HEK293T (cell line): ENCODE data around the gene CHST3.

Experiments used
- BHLHE40 ChIP-seq: fragments of 450-650 bp; IDR thresholded peaks from 2 replicates; pipeline ENCODE4 v1.6.1; 2016; ENCODE audit warnings: mild to moderate bottlenecking, moderate library complexity, borderline replicate concordance
- CTBP1 ChIP-seq: fragments of 450-650 bp; IDR thresholded peaks from 2 replicates; pipeline ENCODE4 v1.6.1; 2016; ENCODE audit warnings: borderline replicate concordance
- ELF4 ChIP-seq: fragments of 450-650 bp; IDR thresholded peaks from 2 replicates; pipeline ENCODE4 v1.6.1; 2017; ENCODE audit warnings: antibody characterized with exemption
- FOXA1 ChIP-seq: fragments of 450-650 bp; IDR thresholded peaks from 2 replicates; pipeline ENCODE4 v1.6.1; 2016; ENCODE audit warnings: mild to moderate bottlenecking
- FOXK2 ChIP-seq: fragments of 450-650 bp; IDR thresholded peaks from 2 replicates; pipeline ENCODE4 v1.6.1; 2016; ENCODE audit warnings: mild to moderate bottlenecking
- FOXM1 ChIP-seq: fragments of 450-650 bp; IDR thresholded peaks from 2 replicates; pipeline ENCODE4 v1.6.1; 2017; ENCODE audit warnings: mild to moderate bottlenecking, borderline replicate concordance
- HDGF ChIP-seq: fragments of 450-650 bp; IDR thresholded peaks from 2 replicates; pipeline ENCODE4 v1.6.1; 2017; ENCODE audit warnings: antibody characterized with exemption, borderline replicate concordance
- L3MBTL2 ChIP-seq: fragments of 450-650 bp; conservative IDR thresholded peaks from 2 replicates; pipeline ENCODE4 v1.6.1; 2016; ENCODE audit warnings: mild to moderate bottlenecking
- LEF1 ChIP-seq: fragments of 450-650 bp; IDR thresholded peaks from 2 replicates; pipeline ENCODE4 v1.6.1; 2017; ENCODE audit warnings: mild to moderate bottlenecking, borderline replicate concordance
- SP1 ChIP-seq: fragments of 450-650 bp; IDR thresholded peaks from 2 replicates; pipeline ENCODE4 v1.6.1; 2017
- SUZ12 ChIP-seq: fragments of 450-650 bp; IDR thresholded peaks from 2 replicates; pipeline ENCODE4 v1.6.1; 2016; ENCODE audit warnings: mild to moderate bottlenecking
- TARDBP ChIP-seq: fragments of 450-650 bp; IDR thresholded peaks from 2 replicates; pipeline ENCODE4 v1.6.1; 2016
- ZNF384 ChIP-seq: fragments of 450-650 bp; IDR thresholded peaks from 2 replicates; pipeline ENCODE4 v1.6.1; 2016

- no peak for TF ChIP-seq CTBP1
- TF ChIP-seq FOXK2 = no peak
- TF ChIP-seq FOXA1 = no peak
- TF ChIP-seq FOXM1 = no peak
- no peak for TF ChIP-seq SP1
- no peak for TF ChIP-seq SUZ12
- TF ChIP-seq TARDBP = no peak
- no peak for TF ChIP-seq HDGF
- TF ChIP-seq BHLHE40 = no peak
- TF ChIP-seq ZNF384 = no peak
- no peak for TF ChIP-seq LEF1
- no peak for TF ChIP-seq L3MBTL2
- no peak for TF ChIP-seq ELF4
Observed at GRCh38 chr10:72011468-72011867, 47.3 kb downstream of the CHST3 start.
